OCI-M2 (cell line): ENCODE data around the gene RBM33.

Experiments used
- DNase-seq: peaks from one replicate; lab custom pipeline; 2025; ENCODE audit not compliant: unreplicated experiment; lab: John Stamatoyannopoulos, UW

The RBM33 gene

GRCh38 chr7:155621418-155621980 is 23.0 kb upstream of the RBM33 start:
- no peak for DNase-seq

GRCh38 chr7:155624412-155624811 is 20.0 kb upstream of the RBM33 start:
- no peak for DNase-seq

DNA sequence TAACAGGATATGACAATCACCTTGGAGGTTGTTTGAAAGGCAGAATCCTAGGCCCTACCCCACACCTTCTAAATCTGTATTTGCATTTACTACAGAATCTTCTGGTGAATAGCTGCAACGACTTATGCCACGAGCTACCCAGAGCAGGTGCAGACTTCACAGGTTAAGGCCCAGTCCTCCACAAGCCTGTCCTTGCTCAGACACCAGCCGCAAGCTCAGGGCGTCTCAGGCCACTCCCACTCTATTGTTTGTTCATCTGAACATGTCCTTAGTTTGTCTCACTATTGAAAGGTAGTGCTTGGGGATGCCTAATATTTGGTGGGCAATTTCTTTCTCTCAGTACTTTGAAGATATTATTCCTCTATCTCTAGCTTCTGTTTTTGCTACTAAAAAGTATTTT is 18.9 kb upstream of the RBM33 start:
- no peak for DNase-seq

DNA sequence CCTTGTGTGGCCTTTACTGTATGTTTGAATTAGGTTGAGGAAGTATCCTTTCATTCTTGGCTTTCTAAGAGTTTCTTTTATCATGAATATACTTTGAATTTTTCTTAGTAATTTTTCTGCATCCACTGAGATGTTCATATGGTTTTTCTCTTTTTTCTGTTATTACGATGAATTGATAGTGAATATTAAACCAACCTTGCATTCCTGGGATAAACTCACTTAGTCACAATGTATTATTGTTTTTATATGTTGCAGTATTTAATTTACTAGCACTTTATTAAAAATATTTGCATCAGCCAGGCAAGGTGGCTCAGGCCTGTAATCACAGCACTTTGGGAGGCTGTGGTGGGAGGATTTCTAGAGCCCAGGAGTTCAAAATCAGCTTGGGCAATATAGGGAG is 15.3 kb upstream of the RBM33 start:
- DNase-seq, result no peak

- DNase-seq, result no peak
These were observed 13.3 kb upstream of the RBM33 start for GRCh38 chr7:155631155-155631554.

GRCh38 chr7:155635817-155636216 is 8.6 kb upstream of the RBM33 start:
- no peak for DNase-seq

- no peak for DNase-seq
These were observed 7.3 kb upstream of the RBM33 start for GRCh38 chr7:155637155-155637554.

GRCh38 chr7:155638366-155638765 is 6.1 kb upstream of the RBM33 start:
- no peak for DNase-seq

GRCh38 chr7:155639958-155640520 is 4.4 kb upstream of the RBM33 start:
- DNase-seq, result no peak

DNA sequence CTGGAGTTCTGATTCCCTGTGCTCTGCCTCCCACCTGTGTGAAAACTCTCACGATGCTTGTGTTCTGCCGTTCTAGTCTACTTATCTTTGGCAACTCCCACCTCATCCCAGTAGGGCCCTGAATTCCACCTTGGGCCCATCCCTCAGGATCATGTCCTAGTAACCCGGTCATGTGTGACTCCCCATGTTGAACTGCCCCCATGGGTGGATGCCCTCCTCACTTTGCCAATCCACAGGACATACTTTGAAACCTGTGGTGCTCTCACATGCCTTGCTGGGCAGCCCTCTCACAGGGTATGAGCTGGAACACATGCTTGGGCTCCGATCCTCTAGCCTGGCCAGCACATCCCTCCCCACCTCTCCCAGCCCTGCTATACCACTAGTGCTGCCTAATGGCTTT is 3.8 kb upstream of the RBM33 start:
- DNase-seq, result no peak

- no peak for DNase-seq
These were observed 670 bp upstream of the RBM33 start for GRCh38 chr7:155643804-155644177.

- DNase-seq, result no peak
These were observed 579 bp downstream of the RBM33 start for GRCh38 chr7:155644971-155645509.

GRCh38 chr7:155645662-155646061 is 1.2 kb downstream of the RBM33 start:
- no peak for DNase-seq

- DNase-seq, result no peak
These were observed 2.2 kb downstream of the RBM33 start for GRCh38 chr7:155646669-155647068.

DNA sequence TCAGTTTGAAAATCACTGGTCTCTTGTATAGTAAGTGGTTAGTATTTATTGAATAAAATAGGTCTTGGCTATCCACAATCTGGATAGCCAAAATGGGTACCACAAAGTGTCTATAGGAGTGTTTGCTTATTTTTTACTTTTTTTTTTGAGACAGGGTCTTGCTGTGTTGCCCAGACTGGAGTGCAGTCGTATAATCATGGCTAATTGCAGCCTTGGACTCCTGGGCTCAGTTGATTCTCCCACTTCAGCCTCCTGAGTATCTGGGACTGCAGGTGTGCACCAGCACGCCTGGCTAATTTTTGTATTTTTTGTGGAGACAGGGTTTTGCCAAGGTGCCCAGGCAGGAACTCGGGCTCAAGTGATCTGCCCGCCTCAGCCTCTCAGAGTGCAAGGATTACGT is 2.8 kb downstream of the RBM33 start:
- DNase-seq, result no peak

DNA sequence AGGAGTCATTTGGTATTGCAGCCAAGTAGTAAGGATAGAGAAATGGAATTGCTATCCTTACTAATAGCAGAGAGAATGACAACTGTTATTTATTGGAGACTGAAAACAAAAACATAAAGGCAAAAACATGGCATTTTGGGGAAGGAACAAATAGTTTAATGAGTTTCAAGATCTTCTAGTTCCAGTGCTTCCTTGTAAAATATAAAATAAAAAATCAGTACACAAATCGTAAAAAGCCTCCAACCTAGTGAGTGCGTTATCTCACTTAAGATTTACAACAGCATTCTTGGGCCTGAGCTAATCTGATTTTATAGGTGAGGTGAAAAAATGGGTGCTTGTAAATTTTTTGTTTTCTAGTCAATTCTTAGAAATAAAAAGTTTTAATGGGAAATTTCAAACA is 3.3 kb downstream of the RBM33 start:
- DNase-seq, result no peak

GRCh38 chr7:155648752-155649339 is 4.4 kb downstream of the RBM33 start:
- DNase-seq, result no peak

DNA sequence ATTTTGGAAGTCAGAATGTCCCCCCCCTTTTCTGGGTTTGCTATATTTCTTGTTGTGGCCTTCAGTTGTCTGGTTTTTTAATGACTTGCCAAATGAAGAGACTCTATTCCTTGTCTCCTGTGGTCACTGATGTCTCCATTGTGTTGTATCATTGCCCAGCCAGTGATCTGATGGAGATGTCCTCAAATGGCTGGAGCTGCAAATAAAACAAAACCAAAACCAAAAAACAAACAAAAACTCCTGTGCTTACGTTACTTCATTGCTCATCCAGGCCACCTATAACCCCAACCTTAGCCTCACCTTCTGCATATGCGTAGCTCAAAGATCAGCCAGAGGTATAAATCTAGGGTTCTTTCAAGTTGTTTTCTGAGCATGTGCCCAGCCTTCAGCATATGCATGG is 5.1 kb downstream of the RBM33 start:
- DNase-seq, result no peak

- DNase-seq, result no peak
These were observed 8.0 kb downstream of the RBM33 start for GRCh38 chr7:155652156-155653114.

- DNase-seq, result no peak
These were observed 9.3 kb downstream of the RBM33 start for GRCh38 chr7:155653803-155654202.

GRCh38 chr7:155656891-155657290 is 12.4 kb downstream of the RBM33 start:
- no peak for DNase-seq
